ENCODE measurements around the gene PSME2. TPM values are rescaled to one million over a fixed set of nuclear protein-coding genes. Genes with fewer than 3 reads are reported as not detected.

PSME2 gene
- total and polyA plus RNA-seq, 2 donors (not counting 3 experiments of a cell fraction or from before 2014, with no cell fraction given), result 66.5 to 126 TPM

GRCh38 chr14:24146978-24147760 lies 759 bp upstream of the PSME2 start, which contains the start of gene RNF31:
Gene RNF31, plus strand, starts transcription at chr14:24147498. Its CDS starts 201 bp downstream, at chr14:24147699.
- peaks cover 0 to 25% of the 10 kb centered on the region in 2 experiments for H3K36me3 ChIP-seq (ENCODE audit: control insufficient read depth in 2 of 2, extremely low read depth in 1 of 2, insufficient read depth in 2 of 2, low read length in 2 of 2)
- intact Hi-C loops (cut with micrococcal nuclease) (loop anchor here (1.0 to 5.0 kb wide), 8 partner anchors 11 to 285 kb away; partner anchors contain the start of genes CHMP4A, DCAF11, DHRS1 and IPO4), dilution Hi-C loops (cut with MboI; ENCODE audit: extremely low pct_ligation_motif_present, low sequenced_read_pairs) (no loop called here)
- no peaks in the 10 kb centered on the region for H3K9me3 ChIP-seq (replicated peaks; ENCODE audit: control insufficient read depth, insufficient read depth, low read length)
- no peaks in the 10 kb centered on the region for H3K9me1 ChIP-seq (replicated peaks; ENCODE audit: control insufficient read depth, extremely low read depth, insufficient read depth, low read length)
- FAIRE-seq (peak; percentile 100), DNase-seq (ENCODE audit: low read depth, low spot score) (peak; percentile 97)
- peak within 1 kb of the TSS; percentile 95 for H3K4me2 ChIP-seq (ENCODE audit: insufficient read depth, low read length)
- H3K9ac ChIP-seq (replicated peaks; ENCODE audit: extremely low read depth, insufficient read depth, low read length), result peak within 1 kb of the TSS; percentile 72
- ChIA-PET CTCF (interaction anchor here (0.7 to 7.8 kb wide), 11 partner anchors 11 to 187 kb away, joined by 3 to 63 read pairs (median 4); partner anchors contain the start of genes CIDEB, IRF9, PSME1 and TINF2), POLR2A (interaction anchor here (1.0 to 2.0 kb wide), 6 partner anchors 10 to 66 kb away, joined by 3 to 13 read pairs (median 5); partner anchors contain the start of genes CHMP4A, DCAF11, NRL and PSME1)
- peak within 1 kb of the TSS; percentile 91 for H2AFZ ChIP-seq (ENCODE audit: low read depth, low read length)
- H3K27me3 ChIP-seq (ENCODE audit: control insufficient read depth in 2 of 2, insufficient read depth in 2 of 2, low read length in 2 of 2), result no peaks in the 10 kb centered on the region
- no peaks in the 10 kb centered on the region for H4K20me1 ChIP-seq (replicated peaks; ENCODE audit: control insufficient read depth, extremely low read depth, insufficient read depth, low read length)
- BruUV-seq (replicated peaks), result no TSS peak
- peak within 1 kb of the TSS; percentile 59 to 86 (median 79) for H3K4me3 ChIP-seq (replicated peaks in 1 of 3; ENCODE audit: insufficient read depth in 1 of 3, low read depth in 1 of 3, low read length in 3 of 3)
- H3K27ac ChIP-seq (ENCODE audit: insufficient read depth, low read depth, low read length), result peak within 1 kb of the TSS; percentile 52
- TF ChIP-seq JUN (IDR thresholded peaks at IDR 0.05; ENCODE audit: borderline replicate concordance, insufficient read depth, insufficient read length, low read depth) (no peak), MAX (IDR thresholded peaks at IDR 0.05; ENCODE audit: insufficient read depth, insufficient read length) (no peak), POLR2A (IDR thresholded peaks at IDR 0.05; ENCODE audit: low read depth, low read length) (peak; percentile 75), POLR2AphosphoS5 (IDR thresholded peaks at IDR 0.05; ENCODE audit: insufficient read depth, low read depth, low read length) (peak; percentile 67), FOS (IDR thresholded peaks at IDR 0.05; ENCODE audit: borderline replicate concordance, insufficient read depth, low read length) (no peak), CTCF (IDR thresholded peaks at IDR 0.05; ENCODE audit: extremely low read depth in 1 of 2, insufficient read depth in 1 of 2, low read depth in 1 of 2, low read length in 2 of 2) (no peak), EZH2 (IDR thresholded peaks at IDR 0.05; ENCODE audit: borderline replicate concordance, low read depth, low read length, severe bottlenecking) (no peak), GATA2 (IDR thresholded peaks at IDR 0.05; ENCODE audit: insufficient read depth, insufficient read length, low read depth, low read length) (no peak), MYC (IDR thresholded peaks at IDR 0.05; ENCODE audit: low read depth, low read length) (no peak)
- peaks cover 17% of the 10 kb centered on the region for H3K4me1 ChIP-seq (ENCODE audit: control insufficient read depth, extremely low read depth, insufficient read depth, low read length)
- H3K79me2 ChIP-seq (ENCODE audit: control insufficient read depth, insufficient read depth, low read length), result peaks cover 25% of the 10 kb centered on the region
